Thyroid gland (tissue), 4 donors: ENCODE results near the gene SRSF6.

Experiments used
- CTCF ChIP-seq, 6 experiments: fragments of 200-600 bp in 3 of 6; fragments of 450-650 bp in 3 of 6; sonication (generic) in 3 of 6; IDR thresholded peaks; one replicate each; pipeline ENCODE4 v1.5.1; 2016 to 2019; ENCODE audit warnings: antibody characterized with exemption in 6 of 6, mild to moderate bottlenecking in 2 of 6, inconsistent platforms in 1 of 6, moderate library complexity in 1 of 6
- POLR2A ChIP-seq, 2 donors: fragments of 450-650 bp; IDR thresholded peaks; one replicate each; pipeline ENCODE4 v1.6.1; 2017; ENCODE audit warnings: antibody characterized with exemption in 2 of 2, mild to moderate bottlenecking in 2 of 2, moderate library complexity in 1 of 2

GRCh38 chr20:43513372-43513930, 55.8 kb downstream of the SRSF6 start:
- TF ChIP-seq CTCF (IDR thresholded peaks at IDR 0.05) (no peak), POLR2A (IDR thresholded peaks at IDR 0.05) (no peak)
